Mesenchymal stem cell (in vitro differentiated cells and primary cell): ENCODE data around the gene GPBAR1.

Experiments used
- DNase-seq: peaks from one replicate; pipeline ENCODE4 v3.0.0-alpha.2; 2013
- H2AFZ ChIP-seq: one replicate; pipeline ENCODE4 v1.6.1; 2013; ENCODE audit warnings: low read depth, mild to moderate bottlenecking, control low read depth, inconsistent platforms, low read length, moderate library complexity
- H2AK5ac ChIP-seq: 2 replicates; pipeline ENCODE4 v1.6.1; 2013; ENCODE audit warnings: low read length, moderate library complexity, mild to moderate bottlenecking, inconsistent platforms; ENCODE audit not compliant: severe bottlenecking
- H2BK120ac ChIP-seq: one replicate; pipeline ENCODE4 v1.6.1; 2013; ENCODE audit warnings: low read depth, mild to moderate bottlenecking, inconsistent platforms, low read length, moderate library complexity
- H2BK12ac ChIP-seq, 2 experiments: one replicate each; pipeline ENCODE4 v1.6.1; 2013; ENCODE audit warnings: inconsistent platforms in 2 of 2, low read length in 2 of 2, mild to moderate bottlenecking in 2 of 2, moderate library complexity in 2 of 2, control low read depth in 1 of 2
- H2BK15ac ChIP-seq: one replicate; pipeline ENCODE4 v1.6.1; 2013; ENCODE audit warnings: mild to moderate bottlenecking, low read depth, inconsistent platforms; ENCODE audit not compliant: poor library complexity, severe bottlenecking
- H2BK5ac ChIP-seq: 2 replicates; pipeline ENCODE4 v1.6.1; 2013; ENCODE audit warnings: low read depth, mild to moderate bottlenecking, low read length, control low read depth, inconsistent platforms; ENCODE audit not compliant: poor library complexity, severe bottlenecking
- H3K14ac ChIP-seq, 2 experiments: one replicate each; pipeline ENCODE4 v1.6.1; 2013; ENCODE audit warnings: inconsistent platforms in 2 of 2, low read length in 2 of 2, control low read depth in 1 of 2, mild to moderate bottlenecking in 1 of 2, moderate library complexity in 1 of 2
- H3K18ac ChIP-seq, 2 experiments: one replicate each; pipeline ENCODE4 v1.6.1; 2013; ENCODE audit warnings: inconsistent platforms in 2 of 2, low read length in 2 of 2, control low read depth in 1 of 2, low read depth in 1 of 2, mild to moderate bottlenecking in 1 of 2
- H3K23ac ChIP-seq, 2 experiments: one replicate each; pipeline ENCODE4 v1.6.1; 2013; ENCODE audit warnings: inconsistent platforms in 2 of 2, low read length in 2 of 2, mild to moderate bottlenecking in 2 of 2, moderate library complexity in 2 of 2, control low read depth in 1 of 2
- H3K27ac ChIP-seq: 2 replicates; pipeline ENCODE4 v1.5.1; 2013; ENCODE audit warnings: mild to moderate bottlenecking, moderate library complexity, low read length, control low read depth, inconsistent platforms; ENCODE audit not compliant: poor library complexity, severe bottlenecking
- H3K27me3 ChIP-seq, 2 experiments: 2 replicates each; pipeline versions ENCODE4 v1.6.1 to v1.7.0; 2013; ENCODE audit warnings: low read length in 2 of 2, mild to moderate bottlenecking in 2 of 2, moderate library complexity in 2 of 2, control low read depth in 1 of 2, inconsistent platforms in 1 of 2; ENCODE audit not compliant: control insufficient read depth in 1 of 2, insufficient read depth in 1 of 2
- H3K36me3 ChIP-seq, 2 experiments: 2 replicates each; pipeline versions ENCODE4 v1.6.1 to v1.7.0; 2013; ENCODE audit warnings: low read length in 2 of 2, control low read depth in 1 of 2, inconsistent platforms in 1 of 2, low read depth in 1 of 2, mild to moderate bottlenecking in 1 of 2; ENCODE audit not compliant: insufficient read depth in 2 of 2, control insufficient read depth in 1 of 2
- H3K4ac ChIP-seq, 2 experiments: one replicate each; pipeline ENCODE4 v1.6.1; 2013; ENCODE audit warnings: inconsistent platforms in 2 of 2, low read length in 2 of 2, mild to moderate bottlenecking in 2 of 2, moderate library complexity in 2 of 2, control low read depth in 1 of 2, low read depth in 1 of 2
- H3K4me1 ChIP-seq: 2 replicates; pipeline ENCODE4 v1.6.1; 2013; ENCODE audit warnings: low read depth, low read length, control low read depth; ENCODE audit not compliant: control insufficient read depth, insufficient read depth
- H3K4me2 ChIP-seq: 2 replicates; pipeline ENCODE4 v1.6.1; 2013; ENCODE audit warnings: low read length, mild to moderate bottlenecking, inconsistent platforms; ENCODE audit not compliant: poor library complexity, severe bottlenecking
- H3K4me3 ChIP-seq, 2 experiments: 2 replicates each; pipeline versions ENCODE4 v1.5.1 to v1.7.0; 2013; ENCODE audit warnings: low read length in 2 of 2, mild to moderate bottlenecking in 2 of 2, control low read depth in 1 of 2, low read depth in 1 of 2; ENCODE audit not compliant: insufficient read depth in 1 of 2
- H3K79me1 ChIP-seq: replicated peaks from 2 replicates; pipeline ENCODE4 v1.6.1; 2013; ENCODE audit warnings: mild to moderate bottlenecking, control low read depth, low read length, inconsistent platforms; ENCODE audit not compliant: poor library complexity, severe bottlenecking
- H3K9ac ChIP-seq: 2 replicates; pipeline ENCODE4 v1.7.0; 2013; ENCODE audit warnings: mild to moderate bottlenecking, low read length, moderate library complexity
- H3K9me3 ChIP-seq: 2 replicates; pipeline ENCODE4 v1.7.0; 2013; ENCODE audit warnings: mild to moderate bottlenecking, low read length; ENCODE audit not compliant: control insufficient read depth
- H4K8ac ChIP-seq: one replicate; pipeline ENCODE4 v1.6.1; 2013; ENCODE audit warnings: inconsistent platforms, mild to moderate bottlenecking, low read length, moderate library complexity
- H4K91ac ChIP-seq: one replicate; pipeline ENCODE4 v1.6.1; 2013; ENCODE audit warnings: mild to moderate bottlenecking, low read length, inconsistent platforms
- WGBS: methylation state at CpG from one replicate; pipeline ENCODE4 v1.1.7; 2013; ENCODE audit warnings: mixed read lengths; 5-methylcytosine and 5-hydroxymethylcytosine counted together

Gene GPBAR1

GRCh38 chr2:218298314-218298875 is 37.6 kb downstream of the GPBAR1 start:
- H2BK120ac ChIP-seq = peak overlapping the region; percentile 24
- DNase-seq = no peak
- H3K27me3 ChIP-seq = no peaks in the 10 kb centered on the region
- no peak overlapping the region for H3K4me3 ChIP-seq
- WGBS = 80% methylated on average over 6 of the region's 6 CpGs
- no peak overlapping the region for H2BK15ac ChIP-seq
- H4K8ac ChIP-seq = no peak overlapping the region
- no peak overlapping the region for H3K27ac ChIP-seq
- peaks cover 4% of the 10 kb centered on the region for H3K4me1 ChIP-seq
- H3K4me2 ChIP-seq = no peak overlapping the region
- peak overlapping the region; percentile 52 to 84 for H3K18ac ChIP-seq
- H3K79me1 ChIP-seq = no peaks in the 10 kb centered on the region
- peak overlapping the region; percentile 16 to 57 for H2BK12ac ChIP-seq
- H3K9ac ChIP-seq = no peak overlapping the region
- no peaks in the 10 kb centered on the region for H3K36me3 ChIP-seq
- H3K9me3 ChIP-seq = no peaks in the 10 kb centered on the region
- no peak overlapping the region for H3K4ac ChIP-seq
- H2BK5ac ChIP-seq = no peak overlapping the region
- no peak overlapping the region for H3K14ac ChIP-seq
- H2AK5ac ChIP-seq = no peak overlapping the region
- no peak overlapping the region for H2AFZ ChIP-seq
- no peak overlapping the region for H4K91ac ChIP-seq
- H3K23ac ChIP-seq = no peak overlapping the region

GRCh38 chr2:218300141-218300540 is 39.3 kb downstream of the GPBAR1 start:
- Histone ChIP-seq H3K27me3 (peaks cover 0 to 2% of the 10 kb centered on the region in 2 experiments), H2AFZ (no peak overlapping the region), H4K8ac (no peak overlapping the region), H2BK120ac (no peak overlapping the region), H3K9ac (no peak overlapping the region), H3K14ac (no peak overlapping the region), H3K27ac (no peak overlapping the region), H3K4me1 (peaks cover 4% of the 10 kb centered on the region), H3K9me3 (no peaks in the 10 kb centered on the region), H3K4me2 (no peak overlapping the region), H4K91ac (no peak overlapping the region), H3K79me1 (no peaks in the 10 kb centered on the region), H3K4me3 (no peak overlapping the region), H3K23ac (no peak overlapping the region), H3K18ac (no peak overlapping the region), H2BK12ac (no peak overlapping the region), H2BK15ac (no peak overlapping the region), H3K4ac (no peak overlapping the region), H3K36me3 (no peaks in the 10 kb centered on the region), H2BK5ac (no peak overlapping the region), H2AK5ac (no peak overlapping the region)
- no peak for DNase-seq
- 88% methylated on average over 4 of the region's 4 CpGs for WGBS

DNA sequence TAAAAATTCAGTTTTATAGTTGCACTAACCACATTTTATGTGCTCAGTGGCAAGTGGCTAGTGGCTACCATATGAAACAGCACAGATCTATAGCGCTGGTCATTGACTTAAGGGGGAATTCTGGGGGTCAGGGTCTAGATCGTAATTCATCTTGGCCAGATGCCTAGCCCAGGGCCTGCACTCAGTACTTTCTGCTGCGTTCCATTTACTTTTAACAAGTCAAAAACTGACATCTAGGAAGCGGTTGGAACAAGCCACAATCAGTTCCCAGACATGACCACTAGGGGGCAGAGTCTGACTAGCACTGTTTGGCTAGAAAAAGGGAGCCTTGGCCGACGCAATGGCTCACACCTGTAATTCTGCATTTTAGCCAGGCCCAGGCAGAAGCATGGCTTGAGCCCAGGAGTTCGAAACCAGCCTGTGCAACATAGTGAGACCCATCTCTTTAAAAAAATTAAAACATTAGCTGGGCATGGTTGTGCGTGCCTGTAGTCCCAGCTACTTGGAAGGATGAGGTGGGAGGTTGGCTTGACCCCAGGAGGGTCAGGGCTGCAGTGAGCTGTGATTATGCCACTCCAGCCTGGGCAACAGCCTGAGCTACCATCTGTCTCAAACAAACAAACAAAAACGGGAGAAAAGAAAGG is 40.5 kb downstream of the GPBAR1 start:
- Histone ChIP-seq H4K91ac (no peak overlapping the region), H3K4ac (no peak overlapping the region), H2BK120ac (no peak overlapping the region), H3K4me2 (peak overlapping the region; percentile 8), H2AK5ac (peak overlapping the region; percentile 26), H2BK5ac (no peak overlapping the region), H2BK12ac (peak overlapping the region in 1 of 2 experiments; percentile 29), H3K9me3 (no peaks in the 10 kb centered on the region), H3K4me1 (peaks cover 4% of the 10 kb centered on the region), H3K23ac (no peak overlapping the region), H2AFZ (no peak overlapping the region), H3K36me3 (no peaks in the 10 kb centered on the region), H3K18ac (no peak overlapping the region), H3K79me1 (no peaks in the 10 kb centered on the region), H3K27me3 (peaks cover 0 to 9% of the 10 kb centered on the region in 2 experiments), H3K4me3 (no peak overlapping the region), H3K14ac (no peak overlapping the region), H4K8ac (peak overlapping the region; percentile 36), H3K9ac (peak overlapping the region; percentile 36), H3K27ac (no peak overlapping the region), H2BK15ac (no peak overlapping the region)
- WGBS = 9% methylated on average over 7 of the region's 9 CpGs
- peak; percentile 83 for DNase-seq

DNA sequence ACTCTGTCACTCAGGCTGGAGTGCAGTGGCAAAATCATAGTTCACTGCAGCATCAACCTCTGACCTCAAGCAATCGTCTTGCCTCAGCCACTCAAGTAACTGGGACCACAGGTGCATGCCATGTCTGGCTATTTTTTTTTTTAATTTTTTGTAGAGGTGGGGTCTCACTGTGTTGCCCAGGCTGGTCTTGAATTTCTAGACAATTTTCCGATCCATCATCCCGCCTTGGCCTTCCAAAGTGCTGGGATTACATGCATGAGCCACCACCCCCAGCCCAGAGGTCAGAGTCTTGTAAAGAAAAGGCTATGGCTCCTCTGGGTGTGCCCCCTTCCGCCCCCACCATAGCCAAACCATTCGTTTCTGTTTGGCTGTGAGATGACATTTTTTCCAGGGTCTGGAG is 44.6 kb downstream of the GPBAR1 start:
- H3K18ac ChIP-seq = no peak overlapping the region
- no peak overlapping the region for H2BK15ac ChIP-seq
- H3K14ac ChIP-seq = no peak overlapping the region
- H2BK12ac ChIP-seq = no peak overlapping the region
- H2AFZ ChIP-seq = no peak overlapping the region
- H3K4me3 ChIP-seq = no peak overlapping the region
- no peak overlapping the region for H3K27ac ChIP-seq
- no peaks in the 10 kb centered on the region for H3K36me3 ChIP-seq
- no peak overlapping the region for H3K23ac ChIP-seq
- no peak overlapping the region for H3K4ac ChIP-seq
- no peak overlapping the region for H2AK5ac ChIP-seq
- no peak overlapping the region for H3K4me2 ChIP-seq
- no peak overlapping the region for H3K9ac ChIP-seq
- H4K91ac ChIP-seq = no peak overlapping the region
- H2BK120ac ChIP-seq = no peak overlapping the region
- H3K4me1 ChIP-seq = peaks cover 1% of the 10 kb centered on the region
- DNase-seq = no peak
- H2BK5ac ChIP-seq = no peak overlapping the region
- WGBS = 91% methylated on average over 5 of the region's 5 CpGs
- peaks cover 5 to 22% of the 10 kb centered on the region in 2 experiments for H3K27me3 ChIP-seq
- no peaks in the 10 kb centered on the region for H3K9me3 ChIP-seq
- H4K8ac ChIP-seq = no peak overlapping the region
- no peaks in the 10 kb centered on the region for H3K79me1 ChIP-seq
